VCaP (cell line): Measurements from ENCODE around the gene TNFAIP8L3.
"Not testable (repeated sequence)": the region's sequence is repeated elsewhere in the genome, so short reads cannot be mapped to it uniquely, and the experiment has no call there.

ENCODE experiments used
- H3K27ac ChIP-seq: fragments of 450-650 bp; 2 replicates; pipeline ENCODE4 v1.5.1; 2017
- CTCF ChIP-seq: fragments of 450-650 bp; conservative IDR thresholded peaks from 2 replicates; pipeline ENCODE4 v1.5.1; 2017; ENCODE audit warnings: mild to moderate bottlenecking, moderate library complexity

TNFAIP8L3 gene

DNA sequence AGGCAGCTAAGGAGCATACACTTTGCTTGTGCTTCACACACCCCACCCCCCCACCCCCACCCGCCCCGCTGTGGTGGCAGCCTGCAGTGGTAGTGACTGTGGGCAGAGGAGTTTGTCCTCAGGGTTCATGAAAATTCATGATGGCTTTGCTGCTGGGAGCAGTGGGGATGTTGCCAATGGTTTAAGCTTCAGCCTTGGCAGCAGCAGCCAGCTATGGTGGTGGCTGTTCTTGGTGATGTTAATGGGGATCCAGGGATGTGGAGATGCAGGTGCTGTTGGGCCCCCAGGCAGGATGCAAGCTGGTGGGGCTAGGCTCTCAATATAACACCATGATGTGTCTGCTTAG is 55.8 kb downstream of the TNFAIP8L3 start:
- TF ChIP-seq CTCF: no peak
- no peak overlapping the region for H3K27ac ChIP-seq

DNA sequence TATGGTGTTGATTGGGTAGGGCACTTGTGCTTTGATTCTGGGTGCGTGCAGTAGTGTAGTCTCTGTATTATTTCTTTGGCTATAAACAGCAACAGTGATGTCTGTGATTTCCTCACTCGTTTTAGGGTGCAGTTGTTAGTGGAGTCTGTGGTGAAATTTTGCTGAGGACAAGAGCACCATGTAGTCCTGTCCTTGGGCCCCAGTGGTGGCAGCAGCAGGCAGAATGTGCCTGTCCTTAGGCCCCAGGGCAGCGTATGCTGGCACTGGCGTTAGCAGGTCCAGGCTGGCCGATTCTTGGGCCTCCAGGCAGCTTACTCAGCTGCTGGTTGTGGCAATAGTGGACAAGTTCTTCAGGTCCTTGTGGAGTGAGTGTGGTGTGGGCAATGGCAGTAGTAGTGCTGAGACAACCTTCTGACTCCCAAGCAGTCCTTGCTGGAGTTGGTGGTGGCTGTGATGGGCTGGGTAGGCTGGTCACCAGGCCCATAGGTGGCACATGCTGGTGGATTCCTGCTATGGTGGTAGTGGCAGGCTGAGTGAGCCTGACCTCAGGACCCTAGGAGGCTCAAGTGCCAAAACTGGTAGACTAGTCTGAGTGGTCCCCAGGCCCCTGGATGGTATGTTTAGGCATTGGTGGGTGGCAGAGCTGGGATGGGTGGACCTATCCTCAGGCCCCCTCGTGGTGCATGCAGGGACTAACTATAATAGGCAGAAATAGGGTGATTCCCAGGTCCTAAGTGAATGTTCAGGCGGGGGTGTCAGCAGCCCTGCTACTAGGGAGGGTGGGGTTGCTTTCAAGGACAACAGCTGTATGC is 56.3 kb downstream of the TNFAIP8L3 start:
- no peak for TF ChIP-seq CTCF
- H3K27ac ChIP-seq: no peak overlapping the region

- H3K27ac ChIP-seq: not testable (repeated sequence)
Measured at GRCh38 chr15:51037474-51037873, 57.2 kb downstream of the TNFAIP8L3 start.

- TF ChIP-seq CTCF: no peak
- peak overlapping the region; percentile 37; the same call in 1 of the 2 replicates for H3K27ac ChIP-seq
Measured at GRCh38 chr15:51030649-51031316, 63.9 kb downstream of the TNFAIP8L3 start.

DNA sequence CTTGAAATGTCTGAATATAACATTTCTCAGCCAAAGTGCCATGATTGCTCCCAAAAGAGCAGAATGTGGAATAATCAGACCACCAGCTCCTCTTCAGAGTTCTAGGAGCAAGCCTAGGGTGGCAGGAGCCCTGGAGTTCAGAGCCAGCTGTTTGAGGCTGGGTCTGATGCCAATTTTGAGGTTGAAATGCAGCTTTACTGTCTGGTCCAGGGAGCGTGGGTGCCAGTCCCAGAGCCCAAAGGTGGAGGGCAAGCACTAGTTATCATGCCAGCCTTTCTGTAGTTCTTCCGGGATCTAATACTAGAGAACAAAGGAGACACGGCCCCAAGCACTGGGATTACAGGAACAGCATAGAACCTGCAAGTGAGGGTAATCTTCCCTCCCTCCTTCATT is 69.3 kb downstream of the TNFAIP8L3 start:
- no peak overlapping the region for H3K27ac ChIP-seq
- no peak for TF ChIP-seq CTCF

DNA sequence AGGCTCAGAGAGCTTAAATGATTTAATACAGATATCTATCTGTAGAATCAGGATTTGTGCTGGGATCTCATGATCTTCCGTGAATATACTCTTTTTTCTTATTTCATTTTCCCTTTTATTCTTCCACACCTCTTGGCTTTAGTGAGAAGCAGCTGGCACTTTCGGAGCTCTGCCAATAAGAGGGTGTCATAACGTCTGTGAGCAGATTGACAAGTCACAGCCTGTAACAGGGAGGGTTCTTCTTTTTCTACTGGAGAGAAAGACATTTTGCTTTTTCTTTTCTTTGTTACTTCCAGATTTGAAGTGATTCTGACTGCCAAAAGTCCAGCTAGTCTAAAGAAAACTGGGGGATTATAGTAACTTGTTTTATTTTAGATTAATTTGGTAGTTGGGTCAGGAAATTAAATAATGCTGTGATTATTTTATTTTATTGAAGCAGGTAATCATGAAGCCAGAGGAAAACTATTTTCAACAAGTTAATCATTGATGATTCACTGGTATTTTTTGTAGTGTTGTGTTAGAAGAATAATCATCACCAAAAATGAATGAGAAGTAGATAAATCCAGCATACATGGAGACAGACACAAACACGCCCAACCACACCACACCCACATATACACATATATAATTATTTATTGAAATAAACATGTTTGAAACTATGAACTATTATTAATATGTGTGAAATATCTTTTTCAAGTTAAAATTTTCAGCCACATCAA is 69.8 kb downstream of the TNFAIP8L3 start:
- no peak overlapping the region for H3K27ac ChIP-seq
- no peak for TF ChIP-seq CTCF

DNA sequence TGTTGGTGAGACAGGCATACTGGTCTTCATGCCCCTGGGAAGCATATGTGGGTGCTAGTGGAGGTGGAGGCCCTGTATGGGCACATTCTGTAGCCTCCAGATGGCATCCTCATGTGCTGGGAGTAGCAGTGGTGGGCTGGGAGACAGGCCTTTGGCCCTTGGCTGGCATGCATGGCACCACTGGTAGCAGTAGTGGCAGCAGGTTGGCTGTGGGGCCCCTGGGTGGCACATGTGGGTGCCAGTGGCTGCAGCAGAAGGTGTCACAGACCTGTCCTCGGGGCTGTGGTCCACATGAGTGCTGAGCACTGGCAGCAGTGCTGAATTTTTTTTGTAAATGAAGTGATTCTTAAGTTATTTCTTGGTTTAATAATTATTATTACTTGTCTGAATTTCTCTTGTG is 71.2 kb downstream of the TNFAIP8L3 start:
- no peak overlapping the region for H3K27ac ChIP-seq
- TF ChIP-seq CTCF: no peak

DNA sequence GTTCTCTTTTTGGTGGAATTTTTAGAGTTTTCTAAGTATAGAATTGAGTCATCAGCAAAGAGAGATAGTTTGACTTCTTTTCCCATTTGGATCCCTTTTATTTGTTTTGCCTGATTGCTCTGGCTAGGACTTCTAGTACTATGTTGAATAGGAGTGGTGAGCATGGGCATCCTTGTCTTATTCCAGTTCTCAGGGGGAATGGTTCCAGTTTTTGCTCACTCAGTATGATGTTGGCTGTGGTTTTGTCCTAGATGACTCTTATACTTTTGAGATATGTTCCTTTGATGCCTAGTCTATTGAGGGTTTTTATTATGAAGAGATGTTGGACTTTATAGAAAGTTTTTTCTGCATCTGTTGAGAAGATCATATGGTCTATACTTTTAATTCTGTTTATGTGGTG is 72.5 kb downstream of the TNFAIP8L3 start:
- TF ChIP-seq CTCF: no peak
- no peak overlapping the region for H3K27ac ChIP-seq
